Hindlimb muscle (tissue), 1 donor: Measurements from ENCODE around the gene UQCR10. TPM values are rescaled to one million over a fixed set of nuclear protein-coding genes. Genes with fewer than 3 reads are reported as not detected.
"Not testable (repeated sequence)": the region's sequence is repeated elsewhere in the genome, so short reads cannot be mapped to it uniquely, and the experiment has no call there.

Experiments
- DNase-seq: peaks from one replicate; pipeline ENCODE4 v3.0.0-alpha.2; 2013
- polyA plus RNA-seq: library from polyadenylated mRNA; unstranded; fragments of 120-200 nt; gene quantifications from one replicate; pipeline ENCODE4 v1.2.1, GENCODE V29; 2013; ENCODE audit not compliant: insufficient read length

Gene UQCR10
- polyA plus RNA-seq, 1 donor, result 116 TPM

- DNase-seq, result no peak
These were observed 29.7 kb upstream of the UQCR10 start for GRCh38 chr22:29737251-29738117.

DNA sequence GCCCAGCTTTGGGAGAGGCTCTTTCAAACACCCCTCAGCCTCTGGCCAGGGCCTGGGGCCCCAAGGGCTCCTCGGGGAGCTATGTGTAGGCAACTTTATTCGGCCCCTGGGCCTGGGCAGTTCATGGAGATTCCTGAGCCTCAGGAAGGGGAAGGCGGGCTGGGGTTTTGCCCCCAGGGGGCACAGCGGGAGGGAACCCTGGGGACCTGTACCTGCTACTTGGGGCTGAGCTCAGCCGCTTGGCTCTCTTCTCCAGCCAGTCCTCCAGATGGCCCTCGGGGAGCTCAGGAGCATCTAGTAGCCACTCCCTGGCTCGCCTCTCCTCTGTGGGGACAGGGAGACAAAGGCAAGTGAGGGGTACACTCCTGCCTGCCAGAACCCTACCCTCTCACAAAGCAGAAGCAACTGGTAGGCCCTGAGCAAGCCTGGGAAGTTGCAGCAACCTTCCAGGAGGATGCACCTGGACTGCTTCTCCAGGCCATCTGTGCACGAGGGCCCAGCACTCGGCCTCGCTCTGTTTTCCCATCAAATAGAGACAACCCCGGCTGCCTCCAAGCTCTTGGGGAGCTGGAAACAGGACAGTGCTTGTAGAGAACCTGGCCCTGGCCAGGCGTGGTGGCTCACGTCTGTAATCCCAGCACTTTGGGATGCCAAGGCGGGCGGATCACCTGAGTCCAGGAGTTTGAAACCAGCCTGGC is 28.9 kb upstream of the UQCR10 start:
- DNase-seq, result no peak

DNA sequence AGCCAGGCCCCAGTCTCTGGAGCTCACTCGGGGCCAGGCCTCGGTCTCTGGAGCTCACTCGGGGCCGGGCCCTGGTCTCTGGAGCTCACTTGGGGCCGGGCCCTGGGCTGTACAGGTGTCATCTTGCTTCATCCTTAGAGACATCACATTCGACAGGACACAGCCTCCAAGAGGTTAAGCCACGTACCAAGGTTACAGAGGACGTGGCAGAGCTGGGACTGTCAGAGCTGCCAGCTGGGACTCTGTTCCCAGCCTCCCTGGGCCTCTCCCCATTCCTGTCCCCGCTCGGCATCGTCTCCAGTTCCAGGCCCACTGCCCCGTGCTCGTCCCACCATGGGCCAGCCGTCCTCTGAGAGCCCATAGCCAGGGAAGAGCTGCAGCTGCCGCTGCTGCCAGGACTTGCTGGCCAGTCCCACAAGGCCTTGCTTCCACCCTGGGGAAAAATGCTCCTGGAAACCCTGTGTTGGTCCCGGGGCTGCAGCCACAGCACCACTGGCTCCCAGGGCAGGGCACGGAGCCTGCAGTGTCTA is 27.8 kb upstream of the UQCR10 start:
- no peak for DNase-seq

GRCh38 chr22:29740216-29740615 is 27.0 kb upstream of the UQCR10 start:
- DNase-seq, result no peak

- no peak for DNase-seq
These were observed 25.2 kb upstream of the UQCR10 start for GRCh38 chr22:29741926-29742325.

GRCh38 chr22:29742326-29742725 is 24.8 kb upstream of the UQCR10 start:
- DNase-seq, result no peak

DNA sequence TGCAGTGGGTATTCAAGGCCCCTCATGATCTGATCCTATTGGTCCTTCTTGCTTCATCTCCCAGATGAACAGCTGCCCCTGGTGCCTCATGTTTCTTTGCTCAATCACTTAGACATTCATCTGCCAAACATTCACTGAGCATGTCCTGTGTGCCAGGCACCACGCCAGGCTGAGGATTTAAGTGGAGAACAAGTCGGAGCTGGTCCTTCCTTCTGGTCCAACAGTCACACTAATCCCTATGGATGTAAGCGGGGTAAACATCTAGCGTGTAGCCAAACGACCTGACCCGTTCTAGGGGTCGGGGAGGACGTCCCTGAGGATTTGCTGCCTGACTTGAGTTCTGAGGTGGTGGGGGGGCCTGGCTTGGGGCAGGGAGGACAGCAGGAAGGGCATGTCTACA is 22.3 kb upstream of the UQCR10 start:
- DNase-seq, result peak; percentile 76

GRCh38 chr22:29747832-29748231 is 19.3 kb upstream of the UQCR10 start:
- DNase-seq, result no peak

DNA sequence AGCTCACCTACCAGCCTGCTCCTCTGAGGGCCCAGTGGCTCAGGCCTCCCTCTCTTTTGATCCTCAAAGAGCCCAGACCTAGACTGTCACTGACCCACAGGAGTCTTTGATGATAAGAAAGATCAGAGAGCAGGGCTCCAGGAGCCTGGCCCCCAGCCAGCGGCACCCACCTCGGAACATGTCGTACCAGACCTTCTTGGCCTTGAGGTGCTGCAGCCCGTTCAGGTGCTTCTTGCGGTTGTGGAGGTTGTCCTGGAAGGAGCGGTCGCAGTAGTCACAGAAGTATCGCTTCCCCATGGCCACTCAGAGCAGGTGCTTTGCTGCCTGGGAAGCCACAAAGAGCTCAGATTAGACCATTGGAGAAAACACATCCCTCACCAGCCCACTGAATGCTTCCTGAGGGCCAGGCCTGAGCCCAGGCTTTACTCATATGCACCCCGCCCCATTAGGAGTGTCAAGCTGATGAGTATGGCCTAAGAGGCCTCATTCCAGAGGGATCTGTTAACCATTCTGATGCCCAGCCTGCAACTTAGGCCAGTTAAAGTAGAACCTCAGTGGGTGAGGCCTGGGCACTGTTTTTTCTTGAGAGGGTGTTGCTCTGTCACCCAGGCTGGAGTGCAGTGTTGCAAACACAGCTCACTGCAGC is 18.8 kb upstream of the UQCR10 start:
- DNase-seq, result no peak

DNA sequence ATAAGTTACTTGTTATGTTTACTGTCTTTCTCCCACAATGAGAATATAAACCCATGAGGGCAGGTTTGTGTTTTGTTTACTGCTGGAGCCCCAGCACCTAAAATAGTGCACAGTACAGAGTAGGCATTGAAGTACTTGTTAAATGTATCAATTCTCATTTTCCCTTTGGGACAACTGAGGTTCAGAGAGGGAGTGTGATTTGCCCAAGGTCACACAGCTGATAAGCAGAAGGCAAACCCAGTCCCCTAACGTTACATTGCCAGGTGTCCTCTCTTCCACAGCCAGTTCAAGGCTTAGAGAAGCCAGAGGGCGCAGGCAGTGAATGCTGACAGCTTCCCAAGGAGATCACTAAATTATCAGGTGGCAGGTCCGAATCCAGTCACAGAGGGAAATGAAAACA is 17.1 kb upstream of the UQCR10 start:
- no peak for DNase-seq

DNA sequence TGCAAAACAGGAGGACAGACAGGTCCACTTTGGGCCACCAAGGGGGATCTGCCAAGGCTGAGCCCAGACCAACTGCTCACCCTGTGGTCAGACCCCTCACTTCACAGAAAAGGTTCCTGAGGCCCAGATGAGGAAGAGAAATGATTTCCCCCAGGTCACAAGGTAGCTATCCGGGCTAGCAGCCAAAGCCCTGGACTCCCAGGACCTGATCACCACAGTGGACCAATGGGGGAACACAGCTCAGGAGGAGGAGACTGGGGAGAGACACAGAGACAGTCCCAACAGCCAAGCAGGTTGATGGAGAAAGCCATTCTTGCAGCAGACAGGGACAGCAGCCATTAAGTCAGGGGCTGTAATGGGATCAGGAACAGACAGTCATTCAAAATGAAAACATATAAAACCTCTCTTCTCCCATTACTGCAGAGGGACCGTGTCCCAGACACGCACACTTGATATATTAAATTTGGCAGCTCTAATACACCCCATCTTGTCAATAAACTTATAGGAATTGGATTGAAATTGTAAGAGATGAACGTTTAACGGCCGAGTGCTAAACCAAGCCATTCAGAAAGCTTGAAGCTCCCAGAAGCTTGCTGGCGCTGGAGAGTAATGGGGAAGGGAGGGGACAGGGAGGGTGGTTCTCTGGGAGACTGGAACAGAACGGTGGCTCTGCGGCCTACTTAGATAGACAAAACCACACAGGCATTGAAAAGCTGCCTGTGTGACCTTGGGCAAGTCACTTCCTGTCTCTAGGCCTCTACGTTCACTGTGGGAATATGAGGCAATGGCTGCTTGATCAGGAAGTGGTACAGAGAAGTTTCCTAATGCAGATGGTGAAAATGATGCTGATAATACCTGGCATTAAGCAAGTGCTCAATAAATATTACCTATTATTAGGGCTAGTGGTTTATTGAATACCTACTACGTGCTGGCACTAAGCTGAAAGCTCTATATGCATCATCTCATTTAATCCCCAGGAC is 16.3 kb upstream of the UQCR10 start:
- no peak for DNase-seq

- DNase-seq, result no peak
These were observed 15.5 kb upstream of the UQCR10 start for GRCh38 chr22:29751669-29752068.

DNA sequence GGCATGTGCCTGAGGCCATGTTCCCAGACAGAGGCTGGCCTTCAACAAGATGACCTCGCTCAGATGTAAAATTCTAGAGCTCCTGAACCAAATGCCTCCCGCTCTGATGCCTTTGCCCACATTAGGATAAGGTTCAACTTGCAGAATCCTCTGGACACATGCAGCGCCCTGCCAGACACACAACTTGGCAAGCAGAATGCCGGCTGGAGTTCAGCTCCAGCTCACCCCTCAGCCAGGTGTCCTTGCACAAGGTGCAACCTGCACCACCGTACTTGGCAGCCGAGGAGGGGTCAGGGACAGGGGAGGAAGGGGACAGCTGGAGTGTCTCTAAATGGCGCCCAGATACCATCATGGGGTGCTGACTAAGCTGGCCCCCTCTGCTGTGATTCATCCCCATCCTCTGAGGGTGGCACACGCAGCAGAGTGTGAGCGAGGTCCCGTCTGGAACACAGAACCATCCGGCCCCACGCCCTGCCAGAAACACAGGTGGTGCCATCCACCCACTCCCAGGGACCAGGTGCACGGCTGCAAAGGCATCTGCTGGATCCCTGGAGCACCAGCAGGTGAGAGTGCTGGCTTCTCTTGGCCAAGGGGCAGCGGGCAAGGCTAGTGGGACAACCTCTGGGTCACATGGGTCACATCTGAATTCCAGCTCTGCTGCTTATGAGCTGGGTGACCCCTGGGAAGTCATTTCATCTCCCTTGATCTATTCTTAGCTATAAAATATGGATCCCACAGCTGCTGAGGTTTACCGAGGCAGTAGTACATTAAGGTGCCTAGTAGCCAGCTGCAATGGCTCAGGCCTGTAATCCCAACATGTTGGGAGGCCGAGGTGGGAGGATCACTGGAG is 13.1 kb upstream of the UQCR10 start:
- DNase-seq, result no peak

DNA sequence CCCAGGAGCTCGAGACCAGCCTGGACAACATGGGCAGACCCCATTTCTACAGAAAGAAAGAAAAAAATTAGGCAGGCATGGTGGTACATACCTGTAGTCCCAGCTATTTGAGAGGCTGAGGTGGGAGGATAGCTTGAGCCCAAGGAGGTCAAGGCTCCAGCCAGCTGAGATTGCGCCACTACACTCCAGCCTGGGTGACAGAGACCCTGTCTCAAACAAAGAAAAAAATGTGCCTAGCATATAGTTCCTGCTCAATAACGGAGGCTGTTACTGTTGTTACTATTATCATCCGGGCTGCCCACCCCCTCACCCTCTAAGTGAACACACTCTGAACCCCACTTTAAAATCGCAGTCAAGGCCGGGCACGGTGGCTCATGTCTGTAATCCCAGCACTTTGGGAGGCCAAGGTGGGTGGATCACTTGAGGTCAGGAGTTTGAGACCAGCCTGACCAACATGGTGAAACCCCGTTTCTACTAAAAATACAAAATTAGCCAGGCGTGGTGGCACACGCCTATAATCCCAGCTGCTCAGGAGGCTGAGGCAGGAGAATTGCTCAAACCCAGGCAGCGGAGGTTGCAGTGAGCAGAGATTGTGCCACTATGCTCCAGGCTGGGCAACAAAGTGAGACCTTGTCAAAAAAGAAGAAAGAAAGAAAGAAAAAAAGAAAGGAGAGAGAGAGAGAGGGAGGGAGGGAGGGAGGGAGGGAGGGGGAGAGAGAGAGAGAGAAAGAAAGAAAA is 12.3 kb upstream of the UQCR10 start:
- DNase-seq, result not testable (repeated sequence)

DNA sequence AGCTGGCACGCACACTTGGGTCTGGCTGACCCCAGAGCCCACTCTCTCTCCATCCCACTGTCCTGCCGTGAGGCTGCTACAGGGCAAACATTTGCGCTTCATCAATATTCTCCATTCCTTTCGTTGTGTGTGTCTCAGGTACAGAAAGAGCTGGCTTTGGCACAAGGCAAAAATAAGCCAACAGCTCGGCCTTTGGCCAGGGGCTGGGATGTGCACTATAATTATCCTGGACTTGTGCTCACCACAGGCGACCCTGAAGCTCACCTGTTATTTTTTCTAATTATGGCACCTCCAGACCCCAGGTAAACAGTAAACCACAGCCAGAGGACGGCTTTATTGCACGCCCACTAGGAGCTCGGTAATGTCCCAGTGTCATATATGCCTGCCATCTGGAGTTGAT is 11.3 kb upstream of the UQCR10 start:
- DNase-seq, result no peak

DNA sequence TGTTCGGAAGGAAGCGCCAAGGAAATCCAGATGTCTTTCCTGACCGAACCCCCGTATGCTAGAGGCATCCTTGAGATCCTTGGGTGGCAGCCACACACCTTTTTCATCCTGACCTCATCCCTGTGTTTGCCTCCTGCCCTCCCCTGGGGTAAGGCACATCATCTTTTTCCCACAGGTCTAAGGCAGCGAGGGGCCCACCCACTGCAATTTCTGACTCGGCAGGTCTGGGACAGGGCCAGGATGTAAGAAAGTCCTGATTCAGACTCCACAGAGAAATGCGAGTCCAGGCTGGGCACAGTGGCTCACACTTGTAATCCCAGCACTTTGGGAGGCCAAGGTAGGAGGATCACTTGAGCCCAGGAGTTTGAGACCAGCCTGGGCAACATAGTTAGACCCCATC is 10.8 kb upstream of the UQCR10 start:
- no peak for DNase-seq

DNA sequence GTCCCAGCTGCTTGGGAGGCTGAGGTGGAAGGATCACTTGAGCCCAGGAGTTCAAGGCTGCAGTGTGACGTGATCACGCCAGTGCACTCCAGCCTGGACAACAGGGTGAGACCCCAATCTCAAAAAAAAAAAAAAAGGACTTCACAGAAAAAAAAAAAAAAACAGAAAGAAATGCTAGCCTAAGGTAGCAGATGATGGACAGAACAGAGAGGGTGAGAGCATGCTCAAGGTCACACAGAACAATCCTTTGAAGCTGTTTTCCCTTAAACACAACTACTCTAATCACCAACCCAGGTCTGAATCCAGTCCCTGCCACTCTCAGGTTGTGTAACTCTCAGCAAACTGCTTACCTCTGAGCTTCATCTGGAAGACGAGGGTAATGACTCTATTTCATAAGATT is 10.1 kb upstream of the UQCR10 start:
- no peak for DNase-seq

GRCh38 chr22:29758068-29758622 is 9.0 kb upstream of the UQCR10 start:
- no peak for DNase-seq

- no peak for DNase-seq
These were observed 8.2 kb upstream of the UQCR10 start for GRCh38 chr22:29758959-29759358.

- no peak for DNase-seq
These were observed 4.9 kb upstream of the UQCR10 start for GRCh38 chr22:29762263-29762662.
